Left forelimb (tissue), 1 donor: Measurements from ENCODE around the gene CD74.
"Not testable (repeated sequence)": the region's sequence is repeated elsewhere in the genome, so short reads cannot be mapped to it uniquely, and the experiment has no call there.

Source experiments
- DNase-seq: peaks from one replicate; pipeline ENCODE4 v3.0.0-alpha.2; 2018; ENCODE audit warnings: low spot score

The CD74 gene

DNA sequence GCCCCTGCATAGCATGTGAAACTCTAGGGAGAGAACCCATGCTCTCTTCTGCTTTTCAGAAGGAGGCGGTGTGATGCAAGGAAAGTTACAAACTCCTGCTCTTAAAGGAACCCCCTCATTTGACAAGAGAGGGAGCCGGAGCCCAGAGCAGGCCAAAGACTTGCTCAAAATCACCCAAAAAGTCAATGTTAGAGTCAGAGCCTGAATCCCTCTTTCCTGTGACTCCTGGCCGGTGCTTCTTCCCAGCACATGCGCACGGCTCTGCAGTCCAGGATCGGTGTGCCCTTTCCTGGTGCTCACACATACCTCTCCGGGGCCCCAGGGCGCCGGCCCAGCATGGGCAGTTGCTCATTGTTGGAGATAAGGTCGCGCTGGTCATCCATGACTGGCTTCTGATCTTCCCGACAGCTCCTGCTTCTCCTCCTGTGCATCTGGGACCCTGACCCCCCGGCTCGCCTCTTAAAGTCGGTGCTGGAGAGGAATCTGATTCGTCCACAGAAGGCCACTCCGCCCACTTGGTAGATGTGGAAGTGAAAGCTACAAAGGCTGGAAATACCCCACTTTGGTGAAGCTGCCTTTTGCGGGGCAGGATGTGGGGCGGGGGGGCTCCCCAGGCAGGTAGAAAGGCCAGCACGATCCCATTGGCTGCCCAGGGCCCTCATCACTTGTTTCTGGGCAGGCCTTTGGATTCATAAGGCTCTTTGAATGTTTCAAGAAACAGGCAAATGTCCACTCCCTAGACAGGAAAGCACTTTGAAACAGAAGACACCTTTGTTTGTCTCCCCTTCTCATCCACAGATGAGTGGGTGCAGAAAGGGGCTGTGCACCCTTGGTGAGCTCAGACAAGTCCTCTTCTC is at the start of gene CD74:
Gene CD74, minus strand, starts transcription at position 592 of the 857 bp plus-strand sequence. Its CDS starts 161 bp downstream, at position 431.
- DNase-seq: peak; percentile 76

DNA sequence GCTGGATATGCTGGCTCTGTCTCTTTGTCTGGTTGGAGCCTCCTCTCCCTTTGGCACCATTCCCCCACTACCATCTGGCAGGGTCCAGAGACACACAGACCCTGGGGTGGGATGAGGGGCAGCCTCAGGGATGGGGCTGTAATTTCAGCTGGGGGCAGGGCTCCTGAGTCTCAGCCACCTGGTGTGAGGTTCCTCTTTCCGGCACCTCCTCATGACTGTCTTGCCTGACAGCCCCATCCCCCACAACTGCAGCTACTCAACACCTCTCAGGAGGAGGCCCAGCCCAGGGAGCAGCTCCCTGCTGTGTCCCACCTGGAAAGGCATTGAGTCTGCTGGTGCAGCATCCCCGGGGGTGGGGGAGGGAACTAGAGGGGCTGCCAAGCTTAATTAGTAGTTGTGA is 48.5 kb upstream of the CD74 start:
- no peak for DNase-seq

DNA sequence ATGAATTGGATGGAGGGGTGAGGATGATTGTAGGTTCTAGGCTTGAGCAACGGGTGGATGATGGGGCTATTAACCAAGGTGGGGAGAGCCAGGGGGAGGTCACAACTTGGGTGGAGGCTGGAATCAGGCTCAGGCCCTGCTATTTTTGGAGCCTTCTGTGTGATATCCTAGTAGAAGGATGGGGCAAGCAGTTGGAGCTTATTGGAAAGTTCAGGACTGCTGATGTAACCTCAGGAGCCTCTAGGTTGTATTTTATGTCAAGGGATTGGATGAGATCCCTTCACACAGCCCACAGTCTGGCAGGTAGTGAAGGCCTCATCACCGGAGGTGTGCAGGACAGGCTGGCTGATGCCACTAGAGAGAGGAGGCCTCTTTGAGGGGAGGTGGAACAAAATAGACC is 48.1 kb upstream of the CD74 start:
- DNase-seq: no peak

DNA sequence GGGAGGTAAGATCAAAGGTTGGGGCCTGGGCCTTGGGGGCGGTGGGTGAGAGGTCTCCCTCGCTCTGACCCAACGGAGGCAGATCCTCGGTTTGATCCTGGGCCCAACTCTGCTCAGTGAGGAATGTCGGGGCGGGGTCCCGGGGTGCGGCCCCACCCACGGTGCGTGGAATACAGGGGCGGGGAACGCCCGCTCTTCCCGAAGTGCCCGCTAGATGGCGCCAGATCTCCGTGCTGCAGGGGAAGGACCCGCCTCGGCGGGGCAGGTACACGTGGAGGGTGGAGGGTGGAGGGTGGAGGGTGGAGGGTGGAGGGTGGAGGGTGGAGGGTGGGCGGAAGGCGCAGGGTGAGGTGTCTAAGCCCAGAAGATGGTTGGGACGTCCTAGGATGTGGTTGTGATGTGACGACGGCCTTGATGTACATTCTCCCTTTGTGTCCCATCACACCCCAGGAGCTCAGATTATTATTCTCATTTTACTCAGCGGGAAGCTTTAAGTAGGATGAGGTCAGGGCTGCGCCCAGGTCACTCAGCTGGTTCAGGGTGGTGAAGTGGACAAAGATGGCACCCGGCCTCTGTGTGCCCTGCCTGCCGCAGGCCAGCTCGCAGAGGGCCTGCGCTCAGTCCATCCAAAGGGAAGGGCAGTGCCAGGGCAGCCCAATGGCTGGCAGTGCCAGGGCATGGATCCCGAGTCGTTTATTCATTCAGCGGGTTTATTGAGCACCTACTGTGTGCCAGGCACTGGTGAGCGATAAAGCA is 46.3 kb upstream of the CD74 start:
- peak; percentile 89 for DNase-seq

DNA sequence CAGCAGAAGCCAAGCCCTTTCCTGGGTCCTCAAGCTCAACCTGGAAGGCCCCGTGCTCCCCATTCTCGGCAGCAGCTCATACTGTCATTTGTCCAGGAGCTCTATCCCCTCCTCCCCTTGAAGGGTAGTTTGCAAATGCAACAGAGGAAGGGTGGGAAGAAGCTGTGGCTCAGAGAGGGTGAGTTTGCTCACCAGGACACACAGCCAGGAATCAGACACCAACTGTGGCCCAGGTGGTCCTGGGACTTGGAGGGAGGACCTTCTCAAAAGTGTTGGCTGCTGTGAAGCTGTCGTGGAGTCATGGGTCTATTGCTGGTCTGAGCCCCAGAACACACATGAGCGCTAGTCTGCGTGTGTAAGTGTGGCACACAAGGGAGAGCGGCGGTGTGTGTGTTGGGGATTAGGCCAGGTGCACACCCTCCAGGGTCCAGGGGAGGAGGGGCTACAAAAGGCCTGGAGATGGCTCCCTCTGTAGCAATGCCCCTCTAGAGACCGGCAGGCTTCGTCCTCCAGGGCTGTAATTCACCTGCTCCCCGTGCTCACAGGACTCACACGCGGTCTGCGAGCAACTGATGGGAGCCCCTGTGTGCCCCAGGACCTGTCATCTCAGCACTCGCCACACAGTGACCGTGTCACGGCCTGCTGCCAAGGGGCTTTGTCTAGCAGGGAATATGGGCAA is 45.0 kb upstream of the CD74 start:
- DNase-seq: no peak

- no peak for DNase-seq
Observed at GRCh38 chr5:150457121-150457520, 44.4 kb upstream of the CD74 start.

GRCh38 chr5:150454492-150455229 is 42.0 kb upstream of the CD74 start:
- DNase-seq: no peak

- DNase-seq: not testable (repeated sequence)
Observed at GRCh38 chr5:150454027-150454426, 41.3 kb upstream of the CD74 start.

DNA sequence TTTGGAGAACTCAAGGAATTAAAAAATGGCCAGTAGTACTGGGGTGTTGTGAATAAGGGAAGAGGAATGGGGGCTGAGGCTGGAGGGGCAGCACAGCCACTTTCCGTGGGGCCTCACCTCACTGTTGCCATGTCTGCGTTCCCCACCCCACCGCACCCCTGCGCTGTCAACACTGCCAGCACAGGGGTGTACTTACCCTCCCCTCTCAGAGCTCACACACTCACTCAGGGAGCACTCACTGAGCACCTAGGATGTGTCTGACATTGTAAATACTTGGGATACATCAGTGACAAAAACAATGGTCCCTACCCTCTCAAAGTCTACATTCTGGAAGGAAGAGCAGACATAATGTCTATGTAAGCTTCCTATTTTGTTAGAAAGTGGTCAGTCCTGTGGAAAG is 40.2 kb upstream of the CD74 start:
- no peak for DNase-seq

DNA sequence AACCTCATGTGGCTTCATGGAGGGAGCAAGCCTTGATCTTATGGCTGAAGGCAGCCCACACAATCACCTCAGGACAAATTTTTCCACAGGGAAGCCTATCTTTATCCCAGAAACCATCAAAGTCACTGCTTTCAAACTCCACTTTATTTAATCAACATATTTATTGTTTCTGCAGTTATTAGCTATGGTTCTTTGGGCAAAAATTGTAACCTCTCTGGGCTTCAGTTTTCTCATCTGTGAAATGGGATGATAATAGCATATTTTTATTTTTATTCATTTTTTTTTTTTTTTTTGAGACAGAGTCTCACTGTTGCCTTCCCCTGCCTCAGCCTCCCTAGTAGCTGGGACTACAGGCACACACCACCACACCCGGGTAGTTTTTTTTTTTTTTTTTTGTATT is 38.9 kb upstream of the CD74 start:
- DNase-seq: no peak

DNA sequence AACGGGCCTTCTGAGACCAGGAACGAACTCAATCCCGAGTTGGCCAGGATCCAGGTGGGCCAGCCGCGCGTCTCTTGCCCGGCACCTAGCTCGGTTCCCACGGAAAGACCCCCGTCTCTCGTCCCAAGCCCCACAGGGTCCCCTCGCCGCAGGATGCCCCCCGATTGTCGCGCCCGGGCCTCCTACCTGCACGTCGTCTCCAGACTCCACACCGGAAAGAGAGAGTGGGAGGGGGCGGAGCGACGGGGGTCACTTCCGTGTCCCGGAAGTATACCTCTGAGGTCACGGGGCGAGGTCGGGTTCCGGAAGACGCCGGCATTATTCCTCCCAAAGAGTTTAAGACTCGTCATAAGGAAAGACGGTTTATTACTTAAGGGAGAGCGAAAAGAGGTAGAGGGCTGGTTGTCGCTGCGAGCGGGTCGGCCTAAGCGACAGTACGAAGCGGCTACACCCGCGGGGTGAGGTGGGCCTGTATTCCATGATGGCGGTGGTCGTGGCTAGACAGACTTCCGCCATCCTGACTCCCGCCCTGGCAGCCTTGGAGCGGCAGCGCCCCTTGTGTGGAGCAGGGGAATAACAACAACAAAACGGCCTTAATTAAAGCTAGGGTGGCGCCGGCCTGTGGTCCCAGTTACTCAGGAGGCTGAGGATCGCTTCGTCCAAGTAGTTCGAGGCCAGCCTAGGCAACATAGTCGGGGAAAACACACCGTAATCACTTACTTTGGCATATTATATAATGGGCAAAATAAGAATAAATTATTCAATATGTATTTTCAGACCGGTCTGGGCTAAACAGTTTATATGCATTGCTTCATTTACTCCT is 37.0 kb upstream of the CD74 start, which contains the start of gene RPS14:
Gene RPS14, minus strand, starts transcription at position 223 of the 823 bp plus-strand sequence. CDS start 2,006 bp downstream, outside the sequence.
- peak; percentile 98 for DNase-seq

DNA sequence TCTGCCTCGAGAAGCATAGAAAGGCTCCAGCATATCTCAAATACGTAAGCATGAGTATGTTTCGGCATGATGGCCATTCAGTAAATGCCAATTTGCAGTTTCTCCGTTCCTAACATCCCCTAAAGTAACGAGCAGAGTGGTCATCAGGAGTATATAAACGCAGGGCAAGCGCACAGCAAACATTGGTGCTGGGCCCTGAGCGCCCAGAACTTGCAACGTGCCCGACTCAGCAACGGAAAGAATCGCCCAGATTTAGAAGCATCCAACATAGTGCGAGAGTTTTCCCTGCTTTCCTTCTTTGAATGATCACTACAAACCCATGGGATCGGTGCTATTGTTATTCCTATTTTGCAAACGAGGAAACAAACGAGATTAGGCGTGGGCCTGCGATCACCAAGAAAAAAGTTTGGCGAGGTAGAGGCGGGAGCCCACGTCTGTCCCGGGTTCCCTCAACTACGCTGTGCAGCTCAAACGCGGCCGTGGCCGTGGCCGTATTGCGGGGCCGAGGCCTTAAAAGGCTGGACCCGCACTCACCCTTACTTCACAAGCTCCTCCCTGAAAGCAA is 36.3 kb upstream of the CD74 start:
- DNase-seq: no peak

DNA sequence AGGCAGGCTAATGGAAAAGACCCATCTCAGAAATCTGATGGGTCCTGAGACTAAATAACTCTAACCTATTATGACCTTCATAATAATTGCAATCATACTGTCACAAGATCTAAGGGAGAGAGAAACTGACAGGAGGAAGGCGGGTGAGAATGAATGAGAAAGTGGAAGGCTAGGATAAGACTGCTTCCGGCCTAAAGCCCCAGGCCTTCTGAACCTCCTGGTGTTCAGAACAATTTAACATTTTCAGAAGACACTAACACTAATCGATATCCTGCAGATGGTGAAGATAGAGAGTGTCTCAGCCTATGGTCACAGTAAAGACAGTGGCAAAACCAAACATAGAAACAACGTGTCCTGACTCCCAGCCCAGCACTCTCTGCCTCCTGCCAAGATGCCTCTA is 35.6 kb upstream of the CD74 start:
- DNase-seq: no peak

DNA sequence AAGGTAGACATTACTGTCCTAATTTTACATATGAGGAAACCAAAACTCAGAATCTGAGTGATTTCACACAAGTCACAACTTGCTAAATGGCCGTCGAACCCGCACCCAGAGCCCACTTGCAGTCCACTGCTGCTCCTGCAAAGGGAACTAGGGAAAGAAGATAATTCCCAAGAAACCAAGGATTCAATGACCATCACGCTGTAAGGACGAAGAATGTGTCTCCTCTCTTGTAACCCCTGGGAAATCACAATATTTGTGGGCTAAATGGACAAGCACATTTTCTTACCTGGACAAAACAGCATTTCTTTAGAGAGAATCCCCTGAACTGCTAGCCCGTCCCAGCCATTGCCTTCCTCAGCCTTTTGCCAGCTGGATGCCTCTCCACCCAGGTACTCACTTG is 34.5 kb upstream of the CD74 start:
- DNase-seq: no peak

GRCh38 chr5:150446583-150446982 is 33.9 kb upstream of the CD74 start:
- DNase-seq: no peak

DNA sequence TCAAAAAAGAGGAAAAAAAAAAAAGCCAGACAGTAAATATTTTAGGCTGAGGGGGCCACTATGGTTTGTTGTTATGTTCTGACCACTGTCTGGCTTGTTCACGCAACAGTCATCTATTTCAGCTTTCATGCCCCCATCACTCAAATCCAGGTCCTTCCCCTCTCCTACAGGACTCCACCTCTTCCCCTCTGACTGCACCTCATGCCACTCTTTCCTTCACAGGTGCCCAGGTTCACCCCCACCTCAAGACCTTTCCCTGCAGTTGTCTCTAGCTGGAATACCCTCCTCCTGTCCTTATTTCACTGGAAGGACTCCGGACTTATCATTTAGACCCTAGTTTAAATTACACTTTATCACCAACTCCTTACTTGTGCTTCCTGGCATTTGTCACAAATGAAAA is 33.4 kb upstream of the CD74 start:
- DNase-seq: no peak

GRCh38 chr5:150444770-150445169 is 32.1 kb upstream of the CD74 start:
- DNase-seq: no peak

GRCh38 chr5:150443242-150444075 is 30.7 kb upstream of the CD74 start:
- DNase-seq: no peak

GRCh38 chr5:150442699-150443080 is 30.0 kb upstream of the CD74 start:
- DNase-seq: no peak
